Activated CD8-positive, alpha-beta memory T cell treated with anti-CD3 and anti-CD28 coated beads, Interleukin-2, amount 50 U/mL, for 48 hours (primary cell): Measurements from ENCODE around the gene ARHGAP9.
A peak's percentile ranks its signal among the peaks of the same experiment; 100 is the strongest.

Experiments
- DNase-seq: peaks from one replicate; pipeline ENCODE4 v3.0.0-alpha.2; 2020

The ARHGAP9 gene

GRCh38 chr12:57471661-57472060, 8.0 kb downstream of the ARHGAP9 start:
- DNase-seq = no peak

GRCh38 chr12:57470970-57471656, 8.6 kb downstream of the ARHGAP9 start:
- DNase-seq = no peak

- no peak for DNase-seq
Observed at GRCh38 chr12:57470286-57470969, 9.2 kb downstream of the ARHGAP9 start.

GRCh38 chr12:57469296-57470164, 10.1 kb downstream of the ARHGAP9 start:
- no peak for DNase-seq

GRCh38 chr12:57467915-57468314, 11.8 kb downstream of the ARHGAP9 start:
- DNase-seq = no peak

- no peak for DNase-seq
Observed at GRCh38 chr12:57467212-57467874, 12.3 kb downstream of the ARHGAP9 start.

- DNase-seq = no peak
Observed at GRCh38 chr12:57465747-57466505, 13.7 kb downstream of the ARHGAP9 start.

GRCh38 chr12:57465030-57465746, 14.5 kb downstream of the ARHGAP9 start:
- DNase-seq = no peak

GRCh38 chr12:57464569-57464968, 15.1 kb downstream of the ARHGAP9 start:
- no peak for DNase-seq

- DNase-seq = no peak
Observed at GRCh38 chr12:57462912-57463253, 16.8 kb downstream of the ARHGAP9 start.

- peak; percentile 94 for DNase-seq
Observed at GRCh38 chr12:57462251-57462911, 17.3 kb downstream of the ARHGAP9 start.

- no peak for DNase-seq
Observed at GRCh38 chr12:57461917-57462250, 17.8 kb downstream of the ARHGAP9 start.

- peak; percentile 69 for DNase-seq
Observed at GRCh38 chr12:57461276-57461916, 18.3 kb downstream of the ARHGAP9 start.

GRCh38 chr12:57460841-57461275, 18.8 kb downstream of the ARHGAP9 start:
- DNase-seq = peak; percentile 61

- no peak for DNase-seq
Observed at GRCh38 chr12:57460468-57460784, 19.2 kb downstream of the ARHGAP9 start.

- DNase-seq = no peak
Observed at GRCh38 chr12:57459750-57460467, 19.8 kb downstream of the ARHGAP9 start, which contains the start of gene GLI1. GLI1 (plus strand) TSS chr12:57459785; CDS start chr12:57463692, 3,907 bp downstream.

- peak; percentile 96 for DNase-seq
Observed at GRCh38 chr12:57459055-57459749, 20.5 kb downstream of the ARHGAP9 start.

GRCh38 chr12:57458665-57459054, 21.0 kb downstream of the ARHGAP9 start:
- no peak for DNase-seq

- no peak for DNase-seq
Observed at GRCh38 chr12:57456737-57457490, 22.8 kb downstream of the ARHGAP9 start.
